AG04449 (cell line): ENCODE measurements around the gene CDH10.

Source experiments
- CTCF ChIA-PET: fragments of 350-600 bp; formaldehyde crosslinking; extraction: SDS; loops from one replicate; lab custom pipeline; 2021; ENCODE audit warnings: antibody characterized with exemption; lab: Yijun Ruan, JAX
- POLR2A ChIA-PET: fragments of 400-600, 350-600 bp; formaldehyde crosslinking; extraction: SDS; loops from one replicate; lab custom pipeline; 2020; ENCODE audit warnings: antibody characterized with exemption, inconsistent platforms; lab: Yijun Ruan, JAX
- DNase-seq: peaks from one replicate; pipeline ENCODE4 v3.0.0-alpha.2; 2010; ENCODE audit warnings: low read depth, low spot score
- H3K4me3 ChIP-seq: 2 replicates; pipeline ENCODE4 v1.5.1; 2011; ENCODE audit warnings: low read depth, mild to moderate bottlenecking, control low read depth, low read length
- CTCF ChIP-seq: IDR thresholded peaks from one replicate; pipeline ENCODE4 v1.5.1; 2011; ENCODE audit warnings: mild to moderate bottlenecking, moderate library complexity, low read length, control low read depth, inconsistent platforms; ENCODE audit not compliant: insufficient read depth; ENCODE audit errors: missing control alignments

Gene CDH10

GRCh38 chr5:24571302-24571701, 73.5 kb downstream of the CDH10 start:
- CTCF ChIA-PET: no interaction called here
- POLR2A ChIA-PET: no interaction called here
- no peak overlapping the region for H3K4me3 ChIP-seq
- TF ChIP-seq CTCF: no peak
- DNase-seq: no peak

- ChIA-PET POLR2A (no interaction called here), CTCF (no interaction called here)
- no peak overlapping the region for H3K4me3 ChIP-seq
- no peak for DNase-seq
- no peak for TF ChIP-seq CTCF
Measured at GRCh38 chr5:24566933-24567332, 77.8 kb downstream of the CDH10 start.

GRCh38 chr5:24555229-24555628, 89.5 kb downstream of the CDH10 start:
- DNase-seq: no peak
- H3K4me3 ChIP-seq: no peak overlapping the region
- ChIA-PET CTCF (no interaction called here), POLR2A (no interaction called here)
- no peak for TF ChIP-seq CTCF

GRCh38 chr5:24547132-24547531, 97.6 kb downstream of the CDH10 start:
- H3K4me3 ChIP-seq: no peak overlapping the region
- POLR2A ChIA-PET: no interaction called here
- CTCF ChIA-PET: no interaction called here
- TF ChIP-seq CTCF: no peak
- DNase-seq: no peak

GRCh38 chr5:24539613-24540012, 105.2 kb downstream of the CDH10 start:
- no peak overlapping the region for H3K4me3 ChIP-seq
- no peak for TF ChIP-seq CTCF
- no peak for DNase-seq
- ChIA-PET POLR2A (no interaction called here), CTCF (no interaction called here)

- POLR2A ChIA-PET: no interaction called here
- no peak for DNase-seq
- no peak overlapping the region for H3K4me3 ChIP-seq
- TF ChIP-seq CTCF: no peak
- CTCF ChIA-PET: no interaction called here
Measured at GRCh38 chr5:24538346-24538745, 106.4 kb downstream of the CDH10 start.

- ChIA-PET POLR2A (no interaction called here), CTCF (no interaction called here)
- no peak overlapping the region for H3K4me3 ChIP-seq
- TF ChIP-seq CTCF: no peak
- DNase-seq: no peak
Measured at GRCh38 chr5:24535646-24536045, 109.1 kb downstream of the CDH10 start.
